LHCN-M2 (cell line): ENCODE data around the gene PPM1B. TPM values are rescaled to one million over a fixed set of nuclear protein-coding genes. Genes with fewer than 3 reads are reported as not detected.
"Not testable (repeated sequence)": the region's sequence is repeated elsewhere in the genome, so short reads cannot be mapped to it uniquely, and the experiment has no call there.

ENCODE experiments used
- DNase-seq: peaks from one replicate; pipeline ENCODE4 v3.0.0-alpha.2; 2012; ENCODE audit warnings: low read depth
- total RNA-seq: library from RNA; depleted of rRNA; stranded (reverse); fragments of >200 nt; gene quantifications from 2 replicates; pipeline ENCODE4 v1.2.3, GENCODE V29; 2014; rRNA removed

The PPM1B gene
- total RNA-seq, 1 experiment from 2014 or later = 16.4 TPM

- DNase-seq = no peak
Observed at GRCh38 chr2:44250376-44250775, 81.7 kb downstream of the PPM1B start.

- no peak for DNase-seq
Observed at GRCh38 chr2:44254023-44254422, 85.3 kb downstream of the PPM1B start.

GRCh38 chr2:44255704-44256103 is 87.0 kb downstream of the PPM1B start:
- not testable (repeated sequence) for DNase-seq

GRCh38 chr2:44257802-44258201 is 89.1 kb downstream of the PPM1B start:
- DNase-seq = not testable (repeated sequence)

GRCh38 chr2:44267269-44267795 is 98.7 kb downstream of the PPM1B start:
- no peak for DNase-seq

- DNase-seq = peak; percentile 74
Observed at GRCh38 chr2:44267796-44268648, 99.3 kb downstream of the PPM1B start.

GRCh38 chr2:44269831-44270230 is 101.2 kb downstream of the PPM1B start:
- no peak for DNase-seq

GRCh38 chr2:44271296-44271695 is 102.6 kb downstream of the PPM1B start:
- DNase-seq = no peak

GRCh38 chr2:44273076-44273475 is 104.4 kb downstream of the PPM1B start:
- no peak for DNase-seq

GRCh38 chr2:44273596-44273995 is 104.9 kb downstream of the PPM1B start:
- DNase-seq = peak; percentile 13

- peak; percentile 76 for DNase-seq
Observed at GRCh38 chr2:44275927-44276303, 107.2 kb downstream of the PPM1B start.

GRCh38 chr2:44277541-44277940 is 108.9 kb downstream of the PPM1B start:
- DNase-seq = peak; percentile 11

- no peak for DNase-seq
Observed at GRCh38 chr2:44280869-44281268, 112.2 kb downstream of the PPM1B start.

Other genes starting within 250 kb of the PPM1B start
- 62.1 and 71.7 TPM in 2 replicates for gene LRPPRC, start 172.9 kb upstream of the PPM1B start, total RNA-seq
- 0.19 TPM in 1 of 2 replicates, not detected in the other for gene SLC3A1, start 106.6 kb downstream of the PPM1B start, total RNA-seq
- gene PREPL, start 192.6 kb downstream of the PPM1B start, total RNA-seq = 38.5 and 43.2 TPM in 2 replicates
- gene CAMKMT, start 193.1 kb downstream of the PPM1B start, total RNA-seq = 6.2 and 10.1 TPM in 2 replicates